GM21723 (cell line): ENCODE data around the gene MPC1L.

Source experiments
- ATAC-seq: cut with Tn5 transposase; IDR thresholded peaks from one replicate; pipeline ENCODE4 v1.9.1; 2021; ENCODE audit warnings: mild to moderate bottlenecking, moderate library complexity; ENCODE audit not compliant: unreplicated experiment

MPC1L gene

DNA sequence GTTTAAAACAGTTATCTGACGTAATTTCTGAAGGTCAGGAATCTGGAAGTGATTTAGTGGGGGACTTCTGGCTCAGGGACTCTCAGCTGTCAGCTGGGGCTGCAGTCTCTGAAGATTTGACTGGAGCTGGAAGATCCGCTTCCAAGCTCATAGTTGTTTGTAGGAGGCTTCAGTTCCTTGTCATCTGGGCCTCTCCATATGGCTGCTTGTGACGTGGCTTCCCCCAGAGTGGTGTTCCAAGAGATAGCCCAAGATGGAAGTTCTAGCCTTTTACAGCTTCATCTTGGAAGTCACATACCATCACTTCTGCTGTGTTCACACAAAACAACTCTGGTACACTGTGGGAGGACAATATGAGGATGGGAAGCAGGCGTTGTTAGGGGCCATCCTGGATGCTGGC is 2.1 kb downstream of the MPC1L start:
- ATAC-seq: no peak

DNA sequence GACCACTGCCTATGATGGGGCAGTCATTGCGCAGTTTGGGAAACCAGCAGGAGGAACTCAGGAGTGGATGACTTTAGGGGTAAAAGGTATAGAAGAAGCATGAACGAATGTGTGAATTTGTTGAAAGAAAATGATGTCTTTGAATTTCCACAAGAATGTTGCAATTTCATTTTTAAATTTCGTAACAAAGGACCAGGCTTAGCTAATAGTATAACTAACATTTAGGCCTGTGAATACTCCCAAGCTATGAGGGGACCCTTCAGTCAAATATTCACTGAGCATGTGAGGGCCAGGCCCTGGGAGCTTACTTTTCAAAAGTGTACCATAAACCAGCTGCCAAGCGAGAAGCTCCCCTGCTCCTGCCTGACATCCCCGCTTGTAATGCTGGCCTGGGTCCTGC is 5.3 kb downstream of the MPC1L start:
- ATAC-seq: no peak

DNA sequence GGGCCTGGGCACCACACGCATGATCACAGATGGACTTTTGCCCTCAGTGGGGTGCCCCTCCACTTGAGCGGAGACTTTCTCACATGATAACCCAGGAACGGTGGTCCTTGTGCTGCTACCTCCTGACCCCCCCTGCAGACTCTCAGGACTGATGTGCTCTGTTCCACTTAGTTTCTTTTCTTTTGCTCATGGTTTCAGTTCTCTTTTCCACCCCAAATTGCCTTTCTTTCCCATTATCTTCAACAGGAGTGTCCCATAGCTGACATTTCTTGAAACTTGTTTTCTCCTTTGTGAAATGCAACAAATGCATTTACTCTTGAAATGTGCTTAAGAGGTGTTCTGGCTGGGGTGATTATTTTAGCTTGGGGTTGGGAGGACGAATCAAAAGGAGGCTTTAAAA is 9.0 kb downstream of the MPC1L start:
- ATAC-seq: no peak

DNA sequence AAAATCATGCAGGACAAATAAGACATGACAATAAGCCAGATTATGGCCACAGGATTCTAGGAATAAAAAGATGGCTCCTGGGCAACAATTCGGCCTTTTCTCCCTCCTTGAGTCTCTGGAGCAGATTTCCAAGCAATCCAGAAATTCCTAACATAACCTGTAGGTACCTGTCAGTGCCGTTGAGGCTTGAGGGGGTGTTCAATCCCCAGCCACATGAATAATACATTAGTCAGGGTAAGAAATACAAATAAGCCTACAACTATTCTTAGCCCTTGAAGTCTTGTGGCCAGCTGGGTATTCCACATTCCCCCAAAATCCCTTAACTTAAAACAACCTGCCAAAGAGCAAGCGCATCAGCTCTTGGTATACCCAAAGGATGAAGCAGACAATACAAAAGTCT is 14.5 kb downstream of the MPC1L start:
- ATAC-seq: no peak

DNA sequence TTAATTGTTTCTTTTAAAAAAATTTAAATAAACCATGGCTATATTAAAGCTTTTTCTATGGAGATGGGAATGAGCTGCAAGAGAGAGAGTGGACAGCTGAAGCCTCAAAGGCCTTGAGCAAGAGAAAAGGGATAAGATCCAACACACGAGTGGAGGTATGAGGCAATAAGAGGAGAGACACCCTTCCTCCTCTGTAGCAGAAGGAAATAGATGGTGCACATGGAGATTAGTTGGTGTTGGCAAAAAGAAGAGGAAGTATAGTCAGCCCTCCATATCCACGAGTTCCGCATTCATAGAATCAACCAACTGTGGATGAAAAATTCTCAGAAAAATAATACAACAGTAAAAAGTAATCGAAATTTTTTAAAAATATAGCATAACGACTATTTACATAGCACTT is 20.9 kb downstream of the MPC1L start:
- ATAC-seq: no peak

DNA sequence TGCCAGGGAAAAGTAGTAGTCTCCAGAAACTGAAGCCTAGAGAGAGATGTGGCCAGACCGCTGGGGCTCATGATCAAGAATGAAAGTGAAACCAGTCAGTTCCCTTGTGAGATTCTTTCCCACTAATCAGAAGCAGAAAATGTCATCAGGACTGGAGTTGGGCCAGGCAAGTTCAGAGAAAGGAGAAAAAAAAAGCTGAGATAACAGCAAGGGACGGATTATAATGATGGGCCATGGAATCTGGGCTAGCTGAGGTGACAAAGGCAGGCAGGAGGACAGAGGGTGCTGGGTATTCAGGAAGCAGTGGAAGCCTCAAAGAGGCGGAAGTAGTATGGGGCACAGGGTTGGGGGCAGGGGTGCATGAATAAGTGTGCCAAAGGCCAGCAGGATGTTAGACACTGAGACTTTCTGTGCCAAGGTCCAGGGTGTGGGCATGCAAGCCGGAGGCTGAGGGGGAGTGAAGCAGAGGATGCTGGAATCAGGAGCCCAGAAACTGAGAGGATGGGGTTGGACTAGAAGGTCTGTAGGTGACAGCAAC is 21.7 kb downstream of the MPC1L start:
- ATAC-seq: peak; percentile 39

DNA sequence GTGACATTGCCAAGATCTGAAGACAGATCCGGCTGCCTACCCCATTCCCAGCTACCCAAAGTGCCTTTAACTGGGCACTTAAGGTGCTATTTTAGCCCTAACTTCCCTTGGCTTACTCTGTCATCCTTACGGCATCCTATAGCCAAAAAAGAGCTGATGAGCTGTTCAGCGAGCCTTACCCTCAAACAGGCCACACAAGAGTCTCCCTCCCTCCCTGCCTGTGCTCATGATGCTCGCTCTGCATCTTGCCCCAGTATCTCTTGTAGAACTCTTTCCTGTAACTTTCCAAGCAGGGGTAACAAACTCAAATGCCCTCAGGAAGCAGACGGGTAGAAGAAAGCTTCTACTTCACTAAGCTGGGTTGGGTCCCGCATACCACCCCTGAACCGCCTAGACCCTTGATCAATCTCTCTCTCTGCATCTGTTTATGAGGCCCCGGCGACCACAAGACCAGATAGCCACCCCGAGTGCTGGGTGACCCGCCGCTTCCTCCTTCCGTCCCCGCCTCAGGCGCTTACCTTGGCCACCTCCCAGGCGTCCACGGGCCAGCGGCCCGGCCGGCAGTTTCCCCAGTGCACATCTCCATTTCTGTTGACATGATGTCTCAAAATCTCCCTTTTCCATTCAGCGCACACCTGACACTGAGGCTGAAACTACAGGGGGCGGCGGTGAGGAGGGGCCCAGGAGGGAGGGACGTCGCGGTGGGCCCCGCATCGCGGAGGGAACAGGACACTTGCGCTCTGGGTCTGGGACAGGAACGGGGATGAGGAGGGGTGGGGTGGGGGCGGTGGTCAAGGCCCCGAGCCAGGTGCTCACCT is 23.5 kb downstream of the MPC1L start:
- peak; percentile 26 for ATAC-seq

DNA sequence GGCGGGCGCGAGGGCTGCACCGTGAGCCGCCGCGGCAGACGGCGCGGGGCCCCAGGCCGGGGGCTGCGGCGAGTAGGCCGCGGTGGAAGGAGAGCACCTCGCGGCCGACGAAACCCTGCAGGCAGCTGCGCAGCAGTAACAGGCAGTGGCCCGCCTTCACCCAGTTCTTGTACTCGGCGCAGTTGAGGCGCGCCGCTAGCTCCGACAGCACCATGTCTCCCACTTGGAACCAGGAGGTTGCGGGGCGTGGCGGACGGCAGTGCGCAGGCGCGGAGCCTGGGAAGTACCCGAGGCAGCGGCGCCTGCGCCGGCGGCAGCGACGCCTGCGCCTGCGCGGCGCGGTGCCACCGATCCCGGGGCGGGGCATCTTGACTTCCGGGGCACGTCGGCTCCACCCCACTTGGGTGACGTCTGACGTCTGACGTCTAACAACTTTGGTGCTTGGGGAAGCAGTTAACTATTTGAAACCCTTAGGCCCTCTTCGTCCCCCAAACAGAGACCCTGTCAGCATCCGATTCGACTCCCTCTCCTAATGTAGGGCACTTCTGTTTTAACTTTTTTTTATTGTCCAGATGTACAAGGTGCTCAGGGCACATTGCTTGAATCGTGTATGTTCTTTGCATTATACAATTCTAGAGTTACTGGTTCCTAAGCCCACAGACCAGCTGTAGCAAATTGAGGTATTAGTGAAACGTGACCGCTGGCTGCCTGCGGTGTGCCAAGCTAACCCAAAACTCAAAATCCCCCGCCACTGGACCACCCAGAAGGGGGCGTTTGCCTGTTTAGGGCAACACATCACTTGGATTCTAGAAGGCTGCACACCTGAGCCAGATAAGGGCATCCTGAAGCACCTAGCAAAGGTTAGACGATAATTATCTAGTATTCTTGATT is 24.3 kb downstream of the MPC1L start, which contains the start of gene CXorf38:
TSS of gene CXorf38 (minus strand) at position 255 of the 891 bp plus-strand sequence. CDS start at position 214, 41 bp downstream.
- peak; percentile 78 for ATAC-seq

DNA sequence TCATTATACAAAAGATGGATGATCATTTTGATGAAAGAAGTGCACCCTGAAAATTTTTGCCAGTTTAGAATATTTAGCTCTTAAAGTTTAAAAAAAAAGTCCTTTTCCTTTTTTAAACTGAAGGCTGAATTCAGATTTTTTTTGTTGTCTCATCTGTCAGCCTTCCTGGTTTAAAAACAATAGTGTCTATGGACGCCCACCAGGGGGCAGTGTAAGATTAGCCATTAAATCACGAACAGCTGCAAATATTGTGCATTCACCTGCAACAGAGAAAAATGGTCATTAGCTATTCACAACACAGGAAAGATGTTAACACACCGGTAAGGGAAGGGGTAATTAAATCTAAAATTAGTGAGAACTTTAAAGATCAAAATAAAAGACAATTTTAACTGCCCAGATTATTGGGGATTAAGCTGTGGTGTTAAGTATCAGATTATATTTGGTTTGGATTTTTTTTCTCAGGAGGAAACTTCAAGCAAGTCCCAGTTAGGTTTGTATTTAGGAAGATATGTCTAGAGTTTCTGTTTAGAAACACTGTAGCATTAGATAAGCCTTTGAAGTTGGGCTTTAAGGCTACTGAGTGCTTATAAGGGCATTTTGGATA is 28.5 kb downstream of the MPC1L start:
- ATAC-seq: no peak

DNA sequence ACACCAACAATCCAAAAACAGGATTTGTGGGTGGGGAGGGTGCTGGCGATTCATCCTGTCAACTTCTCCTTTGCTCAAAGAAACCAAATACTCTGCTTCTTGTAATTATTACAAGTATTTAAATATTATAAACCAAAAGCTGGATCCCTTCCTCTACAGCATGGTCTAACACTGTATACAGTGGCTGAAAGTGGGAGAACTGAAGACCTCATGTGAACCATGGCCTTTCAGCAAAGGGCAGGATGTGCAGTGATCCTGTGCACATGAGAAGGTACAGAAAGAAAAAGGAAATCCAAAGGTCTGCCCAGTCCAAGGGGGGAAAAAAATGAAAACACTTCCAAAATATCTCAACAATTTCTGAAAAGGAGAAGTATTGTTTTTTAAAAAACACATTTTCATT is 29.4 kb downstream of the MPC1L start:
- no peak for ATAC-seq

DNA sequence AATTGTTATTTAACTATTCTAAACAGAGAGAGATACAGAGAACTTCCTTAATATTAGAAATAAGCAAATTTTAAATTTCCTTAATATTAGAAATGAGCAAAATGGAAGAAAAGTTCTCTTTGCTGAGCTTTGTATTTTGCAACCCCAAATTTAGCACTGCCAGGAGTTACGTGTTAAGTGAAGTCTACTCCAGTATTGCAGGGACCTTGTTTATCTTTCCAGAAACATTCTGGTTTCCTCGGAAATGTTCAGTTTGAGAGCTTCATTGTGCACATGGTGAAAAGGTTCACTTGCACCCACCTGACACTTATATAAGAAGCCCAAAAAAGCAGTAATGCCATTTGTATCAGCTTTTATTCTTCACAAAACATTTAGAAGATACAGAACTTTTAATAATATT is 30.3 kb downstream of the MPC1L start:
- no peak for ATAC-seq

DNA sequence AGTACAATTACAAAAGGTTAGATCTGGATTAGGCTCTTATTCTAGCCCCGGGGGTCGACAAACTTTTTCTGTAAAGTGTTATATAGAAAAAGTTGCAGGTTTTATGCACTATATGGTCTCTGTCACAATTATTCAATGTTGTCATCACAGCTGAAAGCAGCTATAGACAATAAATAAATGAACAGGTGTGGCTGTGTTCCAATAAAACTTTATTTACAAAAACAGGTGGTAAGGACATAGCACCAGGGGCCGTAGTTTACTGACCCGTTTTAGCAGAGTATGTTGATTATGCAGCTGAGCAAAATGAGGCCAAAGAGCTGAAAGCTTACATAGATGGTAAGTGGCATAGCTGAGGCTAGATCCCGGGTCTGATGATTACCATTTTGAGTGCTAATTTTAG is 37.2 kb downstream of the MPC1L start:
- ATAC-seq: no peak

DNA sequence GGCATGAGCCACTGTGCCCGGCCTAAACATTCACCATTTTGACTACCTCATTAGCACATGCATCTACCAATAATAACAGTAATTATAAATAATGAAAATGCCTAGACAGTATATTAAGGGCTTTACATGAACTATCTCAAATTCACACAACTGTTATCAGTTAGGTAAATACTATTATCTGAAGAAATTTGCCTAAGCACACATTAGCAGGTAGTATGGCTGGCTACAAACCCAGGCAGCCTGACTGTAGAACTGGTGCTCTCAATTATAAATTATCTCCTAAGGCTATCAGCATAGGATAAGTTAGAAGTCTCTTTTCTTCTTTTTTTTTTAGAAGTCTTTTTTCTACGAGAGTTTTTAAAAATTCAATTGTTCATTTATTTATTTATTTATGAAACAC is 38.3 kb downstream of the MPC1L start:
- no peak for ATAC-seq

DNA sequence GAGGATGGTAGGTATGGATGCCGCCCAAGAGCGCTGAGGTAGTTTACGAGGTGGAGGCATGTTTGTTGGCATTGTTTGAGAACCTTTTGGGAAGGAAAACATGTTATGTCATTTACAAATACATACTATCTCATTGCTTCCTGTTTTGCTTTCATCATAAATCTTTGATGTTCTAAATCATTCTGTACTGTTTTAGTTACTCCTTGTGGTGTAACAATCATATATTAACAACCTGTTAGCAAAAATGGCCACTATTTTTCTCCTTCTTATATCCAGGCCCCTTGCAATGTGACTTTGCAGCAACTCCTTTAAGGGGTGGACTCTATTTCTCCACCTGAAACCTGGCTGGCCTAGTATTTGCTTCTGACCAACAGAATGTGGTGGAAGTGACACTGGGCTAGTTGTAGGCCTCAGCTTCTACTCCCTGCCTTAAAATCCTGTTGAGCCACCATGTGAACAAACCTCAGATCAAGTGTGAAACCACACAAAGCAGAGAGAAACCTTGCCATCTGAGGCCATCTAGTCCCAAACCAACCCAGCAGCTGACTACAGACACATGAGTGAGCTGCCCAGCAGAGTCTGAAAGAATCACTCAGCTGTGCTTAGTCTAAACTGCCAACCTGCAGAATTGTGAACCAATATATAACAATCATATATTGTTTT is 40.0 kb downstream of the MPC1L start:
- ATAC-seq: no peak

DNA sequence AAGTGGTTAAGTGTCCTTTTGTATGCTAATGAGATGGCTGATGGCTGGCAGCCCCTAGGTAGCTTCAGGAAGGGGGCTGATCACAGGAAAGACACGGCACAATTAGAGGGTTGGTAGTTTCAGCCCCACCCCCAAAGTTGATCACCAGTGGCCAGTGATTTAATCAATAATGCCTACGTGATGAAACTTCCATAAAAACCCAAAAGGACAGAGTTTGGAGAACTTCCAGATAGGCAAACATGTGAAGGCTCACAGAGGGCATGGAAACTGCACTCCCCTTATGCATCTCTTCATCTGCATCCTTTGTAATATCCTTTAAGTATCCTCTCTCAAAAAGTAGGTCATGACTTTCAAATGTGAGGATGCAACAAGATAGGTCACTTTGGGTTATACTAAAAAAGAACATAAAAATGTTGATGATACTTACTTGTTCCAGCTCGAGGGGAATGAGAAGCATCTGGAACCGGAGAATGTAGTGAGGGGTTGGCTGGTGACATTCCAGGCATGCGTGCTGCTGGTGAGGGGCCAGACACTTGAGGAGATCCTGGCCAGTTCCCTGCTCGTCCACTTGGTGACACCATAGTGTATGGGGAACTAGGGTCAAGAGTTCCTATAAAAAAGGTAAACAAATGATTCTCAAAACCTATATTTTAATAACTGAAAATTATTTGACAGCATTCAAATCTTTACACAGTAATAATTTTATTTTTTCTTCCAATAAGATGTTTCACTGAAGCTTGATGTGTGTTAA is 40.8 kb downstream of the MPC1L start:
- ATAC-seq: no peak

DNA sequence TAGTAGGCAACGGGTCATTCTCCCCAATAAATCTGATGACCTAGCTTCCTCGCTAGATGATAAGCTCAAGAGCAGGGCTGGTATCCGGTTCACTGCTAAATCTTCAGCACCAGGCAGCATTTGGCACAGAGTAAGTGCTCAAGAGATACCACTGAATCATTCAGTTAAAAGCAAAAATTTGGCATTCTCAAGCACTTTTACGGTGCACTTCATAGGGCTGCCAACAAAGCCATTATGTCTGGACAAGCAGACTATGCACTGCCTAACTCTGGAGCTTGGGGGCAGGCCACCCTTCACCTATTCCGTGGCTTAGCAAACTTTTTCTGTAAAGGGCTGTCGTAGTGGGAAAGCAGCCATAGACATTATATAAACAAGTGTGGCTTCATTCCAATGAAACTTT is 47.9 kb downstream of the MPC1L start:
- ATAC-seq: no peak
